Measurements from ENCODE around the gene SLC26A9. TPM values are rescaled to one million over a fixed set of nuclear protein-coding genes. Genes with fewer than 3 reads are reported as not detected.

The SLC26A9 gene
- total and polyA plus RNA-seq, 10 of the 15 experiments (the other 5 are each of a cell fraction or from before 2014, with no cell fraction given), result 0.09 to 0.40 (median 0.17) TPM

DNA sequence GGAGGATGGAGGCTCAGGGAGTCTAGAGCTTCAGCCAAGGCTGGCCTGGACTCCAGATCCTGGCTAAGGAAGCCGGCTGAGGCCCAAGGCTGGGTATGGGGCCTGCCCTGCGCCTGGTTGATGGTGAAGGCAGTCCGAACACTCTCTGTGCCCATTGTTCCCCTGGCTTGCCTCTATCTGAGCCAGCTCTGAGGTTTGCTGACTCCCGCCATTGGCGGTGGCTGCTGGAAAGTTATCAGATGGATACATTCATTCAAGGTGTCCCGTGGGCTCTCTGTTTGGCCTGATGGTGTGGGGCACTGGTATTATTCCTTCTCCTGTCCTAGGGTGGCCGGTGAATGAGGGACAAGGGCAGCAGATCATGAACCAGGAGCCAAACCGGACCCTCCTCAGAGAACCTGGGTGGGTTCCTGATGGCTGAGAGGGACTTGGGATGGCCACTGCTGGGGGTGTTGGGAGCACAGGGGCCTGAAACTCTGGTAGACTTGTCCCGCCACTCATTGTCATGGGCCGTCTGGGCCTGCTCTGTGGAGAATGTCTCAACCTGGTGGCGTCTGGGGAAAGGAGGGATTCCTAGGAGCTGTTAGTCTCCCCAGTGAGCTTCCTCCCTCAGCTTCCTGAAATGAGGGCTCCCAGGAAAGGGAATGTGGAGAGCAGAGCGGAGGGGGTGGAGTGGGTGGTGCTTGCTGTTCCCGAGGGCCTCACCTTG is 22.2 kb downstream of the SLC26A9 start:
- Histone ChIP-seq H3K27ac (ENCODE audit: control insufficient read depth, insufficient read depth) (no peak overlapping the region), H2AFZ (ENCODE audit: control insufficient read depth, low read depth, low read length) (no peak overlapping the region), H3K36me3 (ENCODE audit: control insufficient read depth in 2 of 2, insufficient read depth in 2 of 2, low read length in 1 of 2) (no peaks in the 10 kb centered on the region), H3K4me1 (ENCODE audit: control insufficient read depth, insufficient read depth, low read length) (no peaks in the 10 kb centered on the region; the same call in 1 of the 2 replicates), H3K9ac (ENCODE audit: control insufficient read depth, insufficient read depth, low read length) (no peak overlapping the region), H3K4me3 (no peak overlapping the region), H4K20me1 (ENCODE audit: control insufficient read depth, insufficient read depth) (no peaks in the 10 kb centered on the region), H3K27me3 (replicated peaks in 1 of 2; ENCODE audit: control insufficient read depth in 2 of 2, insufficient read depth in 2 of 2, low read length in 1 of 2) (peaks cover 2 to 7% of the 10 kb centered on the region in 2 experiments; a peak in 2 of 4 replicates), H3K79me2 (ENCODE audit: control insufficient read depth, insufficient read depth, low read length) (no peaks in the 10 kb centered on the region), H3K9me3 (replicated peaks; ENCODE audit: control insufficient read depth, insufficient read depth, low read length) (no peaks in the 10 kb centered on the region), H3K4me2 (ENCODE audit: control insufficient read depth, insufficient read depth) (no peak overlapping the region)
- RAD21 ChIA-PET (ENCODE audit: unreplicated experiment), result interaction anchor here (1.2 to 6.2 kb wide), 4 partner anchors 23 to 262 kb away, joined by 3 to 158 read pairs (median 4); partner anchors contain the start of gene SLC26A9
- DNase-seq (ENCODE audit: low read depth, low spot score) (no peak), ATAC-seq (no peak), FAIRE-seq (no peak)
- intact Hi-C loops (cut with micrococcal nuclease; ENCODE audit: unreplicated experiment), result no loop called here
- no peak for TF ChIP-seq PAX5 (IDR thresholded peaks at IDR 0.05; ENCODE audit: borderline replicate concordance, low read depth, low read length)
- TF ChIP-seq ESRRA (IDR thresholded peaks at IDR 0.05; ENCODE audit: low read length), result no peak
- TF ChIP-seq IRF3 (IDR thresholded peaks at IDR 0.05), result no peak
- no peak for TF ChIP-seq EED (IDR thresholded peaks at IDR 0.05; ENCODE audit: low read depth)
- TF ChIP-seq PAX8 (IDR thresholded peaks at IDR 0.05), result no peak
- no peak for TF ChIP-seq SMARCA5 (IDR thresholded peaks at IDR 0.05)
- CTCF ChIA-PET, result interaction anchor here (1.0 to 8.2 kb wide), 8 partner anchors 13 to 262 kb away, joined by 3 to 230 read pairs (median 15); no protein-coding TSS in a partner anchor
- no TSS peak for BruUV-seq (replicated peaks)
- 36% methylated on average over 13 of the region's 13 CpGs for WGBS (ENCODE audit: insufficient coverage, insufficient replicate concordance, low lambda C conversion rate, missing lambda C conversion rate)
- POLR2A ChIA-PET, result no interaction called here
- in situ Hi-C loops (cut with MboI), result no loop called here
- SMC1A ChIA-PET (ENCODE audit: uncharacterized antibody, unreplicated experiment), result interaction anchor here (1.1 to 4.8 kb wide), 7 partner anchors 40 to 330 kb away, joined by 3 to 110 read pairs (median 5); no protein-coding TSS in a partner anchor
